Measurements from ENCODE around the gene FHIT. TPM values are rescaled to one million over a fixed set of nuclear protein-coding genes. Genes with fewer than 3 reads are reported as not detected.

Gene FHIT
- total RNA-seq, 4 donors from 2014 or later: 0.72 to 5.2 (median 2.1) TPM

- H3K27ac ChIP-seq: no peak overlapping the region
- ATAC-seq (no peak), DNase-seq (no peak)
- TF ChIP-seq CTCF (IDR thresholded peaks at IDR 0.05 in 4 of 5, conservative IDR thresholded peaks at IDR 0.05 in 1 of 5) (no peak), POLR2A (IDR thresholded peaks at IDR 0.05) (no peak)
- H3K4me3 ChIP-seq: no peak overlapping the region
- H3K4me1 ChIP-seq: no peaks in the 10 kb centered on the region
- in situ Hi-C loops (cut with MboI; ENCODE audit: low sequenced_read_pairs in 4 of 4) (no loop called here), intact Hi-C loops (cut with DNase I; ENCODE audit: low total_unique reads) (no loop called here)
- H3K9me3 ChIP-seq: no peaks in the 10 kb centered on the region
- no peaks in the 10 kb centered on the region for H3K27me3 ChIP-seq
- H3K36me3 ChIP-seq: no peaks in the 10 kb centered on the region
These were observed 1337.6 kb downstream of the FHIT start for GRCh38 chr3:59913645-59914044.

DNA sequence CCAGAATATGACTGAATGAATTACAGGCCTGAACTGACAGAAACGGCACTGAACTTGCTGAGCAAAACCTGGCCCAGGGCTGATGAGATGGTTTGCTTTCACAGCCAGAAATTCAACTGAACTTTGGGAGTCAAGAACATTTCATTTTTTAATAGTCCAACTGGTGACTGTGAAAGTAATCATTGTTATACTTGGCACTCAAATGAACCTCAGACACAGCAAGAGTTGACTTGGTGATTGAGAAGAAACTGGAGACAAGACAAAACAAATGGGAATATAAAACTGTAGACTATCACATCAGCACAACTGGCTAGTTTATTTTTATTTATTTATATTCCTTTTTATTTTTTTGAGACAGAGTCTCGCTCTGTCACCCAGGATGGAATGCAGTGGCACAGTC, 1342.6 kb downstream of the FHIT start:
- Histone ChIP-seq H3K4me1 (no peaks in the 10 kb centered on the region), H3K9me3 (no peaks in the 10 kb centered on the region), H3K27me3 (no peaks in the 10 kb centered on the region), H3K4me3 (no peak overlapping the region), H3K27ac (no peak overlapping the region), H3K36me3 (no peaks in the 10 kb centered on the region)
- intact Hi-C loops (cut with DNase I; ENCODE audit: low total_unique reads): no loop called here
- DNase-seq (no peak), ATAC-seq (no peak)
- TF ChIP-seq POLR2A (IDR thresholded peaks at IDR 0.05) (no peak), CTCF (IDR thresholded peaks at IDR 0.05 in 4 of 5, conservative IDR thresholded peaks at IDR 0.05 in 1 of 5) (no peak)
- in situ Hi-C loops (cut with MboI; ENCODE audit: low sequenced_read_pairs in 4 of 4): no loop called here

GRCh38 chr3:59908280-59908679, 1343.0 kb downstream of the FHIT start:
- in situ Hi-C loops (cut with MboI; ENCODE audit: low sequenced_read_pairs in 4 of 4) (no loop called here), intact Hi-C loops (cut with DNase I; ENCODE audit: low total_unique reads) (no loop called here)
- Histone ChIP-seq H3K27me3 (no peaks in the 10 kb centered on the region), H3K4me3 (no peak overlapping the region), H3K27ac (no peak overlapping the region), H3K4me1 (no peaks in the 10 kb centered on the region), H3K36me3 (no peaks in the 10 kb centered on the region), H3K9me3 (no peaks in the 10 kb centered on the region)
- ATAC-seq (no peak), DNase-seq (no peak)
- TF ChIP-seq POLR2A (IDR thresholded peaks at IDR 0.05) (no peak), CTCF (IDR thresholded peaks at IDR 0.05 in 4 of 5, conservative IDR thresholded peaks at IDR 0.05 in 1 of 5) (no peak)

DNA sequence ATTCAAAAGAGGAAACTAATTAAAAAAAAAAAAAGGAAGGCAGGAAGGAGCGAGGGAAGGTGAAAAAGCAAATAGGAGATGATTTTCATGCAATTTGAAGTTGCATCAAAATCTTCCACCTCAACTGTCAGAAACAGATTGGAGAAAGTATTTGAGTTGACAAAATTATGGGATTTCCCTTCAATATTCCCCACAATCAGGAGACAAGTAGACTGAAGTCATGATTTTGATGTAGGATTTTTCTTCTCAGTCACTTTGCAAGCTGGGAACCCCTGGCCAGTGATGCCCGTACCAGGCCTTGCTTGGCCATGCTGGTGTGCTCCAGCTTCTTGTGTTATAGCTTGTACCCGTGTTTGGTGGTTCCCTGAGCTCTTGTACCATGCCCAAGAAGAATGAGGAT, 1347.0 kb downstream of the FHIT start:
- H3K27me3 ChIP-seq: no peaks in the 10 kb centered on the region
- DNase-seq (no peak), ATAC-seq (no peak)
- in situ Hi-C loops (cut with MboI; ENCODE audit: low sequenced_read_pairs in 4 of 4) (no loop called here), intact Hi-C loops (cut with DNase I; ENCODE audit: low total_unique reads) (no loop called here)
- H3K4me3 ChIP-seq: no peak overlapping the region
- H3K36me3 ChIP-seq: no peaks in the 10 kb centered on the region
- H3K27ac ChIP-seq: no peak overlapping the region
- H3K9me3 ChIP-seq: no peaks in the 10 kb centered on the region
- no peaks in the 10 kb centered on the region for H3K4me1 ChIP-seq
- TF ChIP-seq POLR2A (IDR thresholded peaks at IDR 0.05) (no peak), CTCF (IDR thresholded peaks at IDR 0.05 in 4 of 5, conservative IDR thresholded peaks at IDR 0.05 in 1 of 5) (no peak)

DNA sequence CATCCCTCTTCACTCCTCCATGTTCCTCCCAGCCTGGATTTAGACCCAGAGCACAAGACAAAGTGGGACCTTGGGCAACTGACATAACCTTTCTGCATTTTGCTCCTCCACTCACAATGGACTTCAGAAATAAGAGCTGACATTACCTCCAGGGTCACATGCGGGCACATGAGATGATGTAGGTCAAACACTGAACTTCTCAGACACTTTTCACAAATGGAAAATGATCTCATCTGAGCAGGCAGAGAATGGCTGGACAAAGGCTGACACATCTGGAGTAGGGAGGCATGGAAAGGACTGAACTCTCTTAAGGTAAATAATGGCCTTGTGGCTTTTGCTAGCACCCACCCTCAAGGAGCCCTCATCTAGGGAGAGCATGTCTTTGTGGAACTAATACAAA, 1352.2 kb downstream of the FHIT start:
- no peak for DNase-seq
- H3K4me1 ChIP-seq: no peaks in the 10 kb centered on the region
- H3K27ac ChIP-seq: no peak overlapping the region
- TF ChIP-seq CTCF (IDR thresholded peaks at IDR 0.05 in 4 of 5, conservative IDR thresholded peaks at IDR 0.05 in 1 of 5) (no peak), POLR2A (IDR thresholded peaks at IDR 0.05) (no peak)
- H3K4me3 ChIP-seq: no peak overlapping the region
- ATAC-seq: no peak
- H3K27me3 ChIP-seq: no peaks in the 10 kb centered on the region
- intact Hi-C loops (cut with DNase I; ENCODE audit: low total_unique reads) (no loop called here), in situ Hi-C loops (cut with MboI; ENCODE audit: low sequenced_read_pairs in 4 of 4) (no loop called here)
- no peaks in the 10 kb centered on the region for H3K36me3 ChIP-seq
- no peaks in the 10 kb centered on the region for H3K9me3 ChIP-seq
